Measurements from ENCODE around the gene GGNBP2.

GGNBP2 gene

GRCh38 chr17:36514856-36515255 lies 29.9 kb upstream of the GGNBP2 start:
- Histone ChIP-seq H3K9me2 (replicated peaks; ENCODE audit: low read depth, low read length) (no peaks in the 10 kb centered on the region), H3K9me3 (ENCODE audit: insufficient read depth, low read depth, low read length) (no peaks in the 10 kb centered on the region), H3K4me3 (ENCODE audit: low read length, poor library complexity, severe bottlenecking) (no peak overlapping the region), H3K9ac (ENCODE audit: low read depth, low read length, poor library complexity, severe bottlenecking) (no peak overlapping the region), H3K4me1 (ENCODE audit: insufficient read depth, low read length, poor library complexity, severe bottlenecking) (no peaks in the 10 kb centered on the region), H2AFZ (ENCODE audit: low read length) (no peak overlapping the region), H3F3A (ENCODE audit: low read depth) (no peaks in the 10 kb centered on the region), H3K4me2 (ENCODE audit: low read depth, low read length, poor library complexity, severe bottlenecking) (no peak overlapping the region), H3K27me3 (ENCODE audit: insufficient read depth, low read length, poor library complexity, severe bottlenecking) (no peaks in the 10 kb centered on the region), H3K36me3 (ENCODE audit: insufficient read depth, low read length) (peaks cover 57% of the 10 kb centered on the region), H3K79me2 (ENCODE audit: insufficient read depth, low read length) (no peaks in the 10 kb centered on the region), H4K20me1 (ENCODE audit: insufficient read depth, low read length, poor library complexity, severe bottlenecking) (no peaks in the 10 kb centered on the region)
- TF ChIP-seq CTCF (conservative IDR thresholded peaks at IDR 0.05; ENCODE audit: low read length) = no peak
- no peak for TF ChIP-seq EZH2phosphoT487 (IDR thresholded peaks at IDR 0.05; ENCODE audit: borderline replicate concordance)

- Histone ChIP-seq H3K27me3 (ENCODE audit: insufficient read depth, low read length, poor library complexity, severe bottlenecking) (no peaks in the 10 kb centered on the region), H3K4me2 (ENCODE audit: low read depth, low read length, poor library complexity, severe bottlenecking) (no peak overlapping the region), H3K4me3 (ENCODE audit: low read length, poor library complexity, severe bottlenecking) (no peak overlapping the region), H3K9ac (ENCODE audit: low read depth, low read length, poor library complexity, severe bottlenecking) (no peak overlapping the region), H4K20me1 (ENCODE audit: insufficient read depth, low read length, poor library complexity, severe bottlenecking) (no peaks in the 10 kb centered on the region), H3K9me2 (replicated peaks; ENCODE audit: low read depth, low read length) (no peaks in the 10 kb centered on the region), H3F3A (ENCODE audit: low read depth) (no peaks in the 10 kb centered on the region), H2AFZ (ENCODE audit: low read length) (no peak overlapping the region), H3K4me1 (ENCODE audit: insufficient read depth, low read length, poor library complexity, severe bottlenecking) (no peaks in the 10 kb centered on the region), H3K9me3 (ENCODE audit: insufficient read depth, low read depth, low read length) (no peaks in the 10 kb centered on the region), H3K36me3 (ENCODE audit: insufficient read depth, low read length) (peaks cover 56% of the 10 kb centered on the region), H3K79me2 (ENCODE audit: insufficient read depth, low read length) (no peaks in the 10 kb centered on the region)
- TF ChIP-seq CTCF (conservative IDR thresholded peaks at IDR 0.05; ENCODE audit: low read length) (no peak), EZH2phosphoT487 (IDR thresholded peaks at IDR 0.05; ENCODE audit: borderline replicate concordance) (no peak)
Measured at GRCh38 chr17:36515837-36516236, 28.9 kb upstream of the GGNBP2 start.

- Histone ChIP-seq H4K20me1 (ENCODE audit: insufficient read depth, low read length, poor library complexity, severe bottlenecking) (peaks cover 2% of the 10 kb centered on the region), H3K9me3 (ENCODE audit: insufficient read depth, low read depth, low read length) (no peaks in the 10 kb centered on the region), H3K27me3 (ENCODE audit: insufficient read depth, low read length, poor library complexity, severe bottlenecking) (no peaks in the 10 kb centered on the region), H2AFZ (ENCODE audit: low read length) (no peak overlapping the region), H3K4me2 (ENCODE audit: low read depth, low read length, poor library complexity, severe bottlenecking) (no peak overlapping the region), H3K4me3 (ENCODE audit: low read length, poor library complexity, severe bottlenecking) (no peak overlapping the region), H3K79me2 (ENCODE audit: insufficient read depth, low read length) (no peaks in the 10 kb centered on the region), H3K4me1 (ENCODE audit: insufficient read depth, low read length, poor library complexity, severe bottlenecking) (no peaks in the 10 kb centered on the region), H3K36me3 (ENCODE audit: insufficient read depth, low read length) (peaks cover 55% of the 10 kb centered on the region), H3F3A (ENCODE audit: low read depth) (no peaks in the 10 kb centered on the region), H3K9me2 (replicated peaks; ENCODE audit: low read depth, low read length) (no peaks in the 10 kb centered on the region), H3K9ac (ENCODE audit: low read depth, low read length, poor library complexity, severe bottlenecking) (no peak overlapping the region)
- TF ChIP-seq EZH2phosphoT487 (IDR thresholded peaks at IDR 0.05; ENCODE audit: borderline replicate concordance) = no peak
- TF ChIP-seq CTCF (conservative IDR thresholded peaks at IDR 0.05; ENCODE audit: low read length) = no peak
Measured at GRCh38 chr17:36523113-36523512, 21.6 kb upstream of the GGNBP2 start.
